Peyer's patch (tissue), 4 donors: ENCODE results near the gene PLCB2. TPM values are rescaled to one million over a fixed set of nuclear protein-coding genes. Genes with fewer than 3 reads are reported as not detected.

ENCODE experiments used
- DNase-seq, 3 donors: peaks; one replicate each; pipeline ENCODE4 v3.0.0-alpha.2; 2017 to 2019
- H3K27ac ChIP-seq, 4 donors: fragments of 200-600 bp; sonication (generic); one replicate each; pipeline ENCODE4 v1.5.1; 2016 to 2019
- H3K27me3 ChIP-seq, 2 donors: fragments of 200-600 bp; sonication (generic); one replicate each; pipeline ENCODE4 v1.5.1; 2019
- H3K36me3 ChIP-seq, 3 donors: fragments of 200-600 bp; sonication (generic); one replicate each; pipeline ENCODE4 v1.5.1; 2016 to 2019
- H3K4me1 ChIP-seq, 4 donors: fragments of 200-600 bp; sonication (generic); one replicate each; pipeline ENCODE4 v1.5.1; 2016 to 2019
- H3K4me3 ChIP-seq, 4 donors: fragments of 200-600 bp; sonication (generic); 1 replicate in 3 of 4; 2 replicates in 1 of 4; pipeline ENCODE4 v1.5.1; 2016 to 2019; ENCODE audit warnings: mild to moderate bottlenecking in 1 of 4
- H3K9me3 ChIP-seq, 4 donors: fragments of 200-600 bp; sonication (generic); one replicate each; pipeline ENCODE4 v1.5.1; 2016 to 2019; ENCODE audit warnings: mild to moderate bottlenecking in 1 of 4
- CTCF ChIP-seq, 6 experiments: fragments of 450-650 bp in 4 of 6; fragments of 200-600 bp in 2 of 6; sonication (generic) in 1 of 6; IDR thresholded peaks; one replicate each; pipeline ENCODE4 v1.5.1; 2017 to 2019; ENCODE audit warnings: antibody characterized with exemption in 6 of 6, mild to moderate bottlenecking in 3 of 6, moderate library complexity in 1 of 6
- POLR2A ChIP-seq, 2 donors: fragments of 450-650 bp; IDR thresholded peaks; one replicate each; pipeline ENCODE4 v1.5.1; 2017; ENCODE audit warnings: antibody characterized with exemption in 2 of 2, mild to moderate bottlenecking in 2 of 2, moderate library complexity in 2 of 2
- total RNA-seq, 4 donors: library from RNA; depleted of rRNA; stranded (reverse); fragments of >200 nt; gene quantifications; one replicate each; pipeline ENCODE4 v1.1.0, GENCODE V29; 2016

PLCB2 gene
- total RNA-seq, result 100 to 1,000 TPM in 1 of 4 donors, 10 to 100 TPM in 3; 12.3 to 101 (median 15.7) TPM

DNA sequence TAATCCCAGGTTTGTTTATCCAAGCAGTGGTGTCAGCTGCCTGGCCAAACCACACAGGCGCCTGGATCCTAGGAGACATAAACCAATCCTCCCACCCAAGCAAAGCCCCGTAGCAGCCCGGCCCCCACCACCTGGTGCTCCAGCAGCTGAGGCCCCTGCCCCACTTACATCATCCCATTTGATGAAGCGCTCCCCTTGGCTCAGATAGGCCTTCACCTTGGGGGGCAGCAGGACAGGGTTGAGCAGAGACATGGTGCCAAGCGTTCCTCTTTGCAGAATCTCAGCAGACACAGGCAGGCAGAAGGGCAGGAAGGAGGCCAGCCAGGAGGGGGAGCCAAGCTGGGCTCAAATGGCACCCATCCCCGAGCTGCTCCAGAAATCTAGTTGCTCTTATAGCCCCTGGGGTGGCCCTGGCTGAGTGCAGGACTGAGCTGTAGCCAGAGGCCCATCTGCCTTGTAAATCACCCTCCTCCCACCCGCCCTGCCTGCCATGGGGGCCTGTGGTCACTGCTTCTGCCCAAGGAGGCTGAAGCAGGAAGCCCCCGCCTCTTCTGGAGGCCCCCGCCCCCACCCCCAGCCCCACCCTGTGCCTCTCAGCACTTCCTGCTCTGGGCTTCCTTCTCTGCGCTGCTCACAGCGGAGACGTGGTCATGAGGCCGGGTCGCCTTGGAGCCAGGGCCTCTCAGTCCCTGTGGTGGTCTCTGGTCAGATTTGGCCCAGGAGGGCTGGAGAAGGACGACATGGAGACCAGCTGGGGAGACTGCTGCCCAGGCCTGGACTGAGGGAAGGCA is at the start of gene PLCB2:
TSS of gene PLCB2 (minus strand) at position 515 of the 791 bp plus-strand sequence. CDS start at position 252, 263 bp downstream.
- Histone ChIP-seq H3K4me1 (peaks cover 0 to 12% (median 7%) of the 10 kb centered on the region in 4 donors), H3K27ac (peak within 1 kb of the TSS; percentile 83 to 92 (median 86)), H3K27me3 (no peaks in the 10 kb centered on the region), H3K4me3 (peak within 1 kb of the TSS; percentile 36 to 58 (median 50)), H3K9me3 (no peaks in the 10 kb centered on the region), H3K36me3 (no peaks in the 10 kb centered on the region)
- TF ChIP-seq POLR2A (IDR thresholded peaks at IDR 0.05) (no peak), CTCF (IDR thresholded peaks at IDR 0.05) (peak in 4 of 6 experiments; percentile 16 to 42 (median 18))
- peak; percentile 65 to 82 (median 74) for DNase-seq

- H3K9me3 ChIP-seq, result no peaks in the 10 kb centered on the region
- peak overlapping the region in 2 of 4 donors; percentile 96 to 99 for H3K27ac ChIP-seq
- no peak for TF ChIP-seq POLR2A (IDR thresholded peaks at IDR 0.05)
- no peak for TF ChIP-seq CTCF (IDR thresholded peaks at IDR 0.05)
- peak in 2 of 3 donors; percentile 66 to 70 for DNase-seq
- peaks cover 0 to 32% (median 0%) of the 10 kb centered on the region in 3 donors for H3K36me3 ChIP-seq
- H3K27me3 ChIP-seq, result no peaks in the 10 kb centered on the region
- peaks cover 0 to 18% (median 4%) of the 10 kb centered on the region in 4 donors for H3K4me1 ChIP-seq
- H3K4me3 ChIP-seq, result peak overlapping the region in 1 of 4 donors; percentile 61
These were observed 49.5 kb upstream of the PLCB2 start for GRCh38 chr15:40357246-40357645.

- Histone ChIP-seq H3K27me3 (no peaks in the 10 kb centered on the region), H3K36me3 (peaks cover 0 to 32% (median 0%) of the 10 kb centered on the region in 3 donors), H3K4me3 (peak overlapping the region in 1 of 4 donors; percentile 67), H3K9me3 (no peaks in the 10 kb centered on the region), H3K27ac (peak overlapping the region in 2 of 4 donors; percentile 96 to 99), H3K4me1 (peaks cover 0 to 18% (median 4%) of the 10 kb centered on the region in 4 donors)
- DNase-seq, result no peak
- TF ChIP-seq POLR2A (IDR thresholded peaks at IDR 0.05) (no peak), CTCF (IDR thresholded peaks at IDR 0.05) (no peak)
These were observed 48.3 kb upstream of the PLCB2 start for GRCh38 chr15:40355976-40356585.

GRCh38 chr15:40354408-40355171 is 46.9 kb upstream of the PLCB2 start:
- H3K9me3 ChIP-seq, result no peaks in the 10 kb centered on the region
- H3K4me1 ChIP-seq, result peaks cover 0 to 23% (median 4%) of the 10 kb centered on the region in 4 donors
- peak overlapping the region in 2 of 4 donors; percentile 63 to 67 for H3K4me3 ChIP-seq
- no peaks in the 10 kb centered on the region for H3K27me3 ChIP-seq
- no peak for TF ChIP-seq POLR2A (IDR thresholded peaks at IDR 0.05)
- peak in 3 of 6 experiments; percentile 25 to 39 (median 38) for TF ChIP-seq CTCF (IDR thresholded peaks at IDR 0.05)
- H3K36me3 ChIP-seq, result peaks cover 0 to 32% (median 0%) of the 10 kb centered on the region in 3 donors
- peak overlapping the region in 3 of 4 donors; percentile 8 to 99 (median 96) for H3K27ac ChIP-seq
- DNase-seq, result peak in 1 of 3 donors; percentile 53

- peak overlapping the region in 3 of 4 donors; percentile 84 to 99 (median 96) for H3K27ac ChIP-seq
- H3K4me3 ChIP-seq, result peak overlapping the region in 2 of 4 donors; percentile 63 to 67
- TF ChIP-seq CTCF (IDR thresholded peaks at IDR 0.05) (no peak), POLR2A (IDR thresholded peaks at IDR 0.05) (peak; percentile 80 to 91)
- no peaks in the 10 kb centered on the region for H3K9me3 ChIP-seq
- peaks cover 0 to 32% (median 0%) of the 10 kb centered on the region in 3 donors for H3K36me3 ChIP-seq
- H3K27me3 ChIP-seq, result no peaks in the 10 kb centered on the region
- H3K4me1 ChIP-seq, result peaks cover under 1 to 21% (median 4%) of the 10 kb centered on the region in 4 donors
- DNase-seq, result peak in 2 of 3 donors; percentile 88 to 90
These were observed 46.0 kb upstream of the PLCB2 start for GRCh38 chr15:40353697-40354096.
